Esophagus muscularis mucosa (tissue), 3 donors: ENCODE measurements around the gene TKTL1.

Source experiments
- POLR2A ChIP-seq: fragments of 450-650 bp; IDR thresholded peaks from one replicate; pipeline ENCODE4 v1.6.1; 2017; ENCODE audit warnings: antibody characterized with exemption, moderate library complexity, mild to moderate bottlenecking, low read depth
- TF ChIP-seq, protein P1 (sequence below), 3 experiments: fragments of 200-600 bp in 2 of 3; fragments of 450-650 bp in 1 of 3; sonication (generic) in 2 of 3; IDR thresholded peaks; one replicate each; pipeline ENCODE4 v1.5.1; 2017 to 2019; ENCODE audit warnings: antibody characterized with exemption in 3 of 3, mild to moderate bottlenecking in 2 of 3, moderate library complexity in 1 of 3

GRCh38 chrX:154308108-154308946 is 12.7 kb downstream of the TKTL1 start:
- TF ChIP-seq, protein P1, sequence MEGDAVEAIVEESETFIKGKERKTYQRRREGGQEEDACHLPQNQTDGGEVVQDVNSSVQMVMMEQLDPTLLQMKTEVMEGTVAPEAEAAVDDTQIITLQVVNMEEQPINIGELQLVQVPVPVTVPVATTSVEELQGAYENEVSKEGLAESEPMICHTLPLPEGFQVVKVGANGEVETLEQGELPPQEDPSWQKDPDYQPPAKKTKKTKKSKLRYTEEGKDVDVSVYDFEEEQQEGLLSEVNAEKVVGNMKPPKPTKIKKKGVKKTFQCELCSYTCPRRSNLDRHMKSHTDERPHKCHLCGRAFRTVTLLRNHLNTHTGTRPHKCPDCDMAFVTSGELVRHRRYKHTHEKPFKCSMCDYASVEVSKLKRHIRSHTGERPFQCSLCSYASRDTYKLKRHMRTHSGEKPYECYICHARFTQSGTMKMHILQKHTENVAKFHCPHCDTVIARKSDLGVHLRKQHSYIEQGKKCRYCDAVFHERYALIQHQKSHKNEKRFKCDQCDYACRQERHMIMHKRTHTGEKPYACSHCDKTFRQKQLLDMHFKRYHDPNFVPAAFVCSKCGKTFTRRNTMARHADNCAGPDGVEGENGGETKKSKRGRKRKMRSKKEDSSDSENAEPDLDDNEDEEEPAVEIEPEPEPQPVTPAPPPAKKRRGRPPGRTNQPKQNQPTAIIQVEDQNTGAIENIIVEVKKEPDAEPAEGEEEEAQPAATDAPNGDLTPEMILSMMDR (IDR thresholded peaks at IDR 0.05), result peak; percentile 67 to 75 (median 68)
- TF ChIP-seq POLR2A, result no peak
